Breast epithelium (tissue), 3 donors: Measurements from ENCODE around the gene ACVR1.

Experiments used
- POLR2AphosphoS5 ChIP-seq, 3 donors: sonication (generic); formaldehyde crosslinking; IDR thresholded peaks; one replicate each; pipeline ENCODE4 v1.6.1; 2017; ENCODE audit warnings: antibody characterized with exemption in 3 of 3
- TF ChIP-seq, protein P1 (sequence below), 3 donors: fragments of 450-650 bp; IDR thresholded peaks; one replicate each; pipeline ENCODE4 v1.5.1; 2016 to 2017; ENCODE audit warnings: antibody characterized with exemption in 3 of 3, mild to moderate bottlenecking in 3 of 3, moderate library complexity in 3 of 3

GRCh38 chr2:157853820-157854219, 22.3 kb downstream of the ACVR1 start:
- no peak for TF ChIP-seq POLR2AphosphoS5 (IDR thresholded peaks at IDR 0.05)
- TF ChIP-seq, protein P1, sequence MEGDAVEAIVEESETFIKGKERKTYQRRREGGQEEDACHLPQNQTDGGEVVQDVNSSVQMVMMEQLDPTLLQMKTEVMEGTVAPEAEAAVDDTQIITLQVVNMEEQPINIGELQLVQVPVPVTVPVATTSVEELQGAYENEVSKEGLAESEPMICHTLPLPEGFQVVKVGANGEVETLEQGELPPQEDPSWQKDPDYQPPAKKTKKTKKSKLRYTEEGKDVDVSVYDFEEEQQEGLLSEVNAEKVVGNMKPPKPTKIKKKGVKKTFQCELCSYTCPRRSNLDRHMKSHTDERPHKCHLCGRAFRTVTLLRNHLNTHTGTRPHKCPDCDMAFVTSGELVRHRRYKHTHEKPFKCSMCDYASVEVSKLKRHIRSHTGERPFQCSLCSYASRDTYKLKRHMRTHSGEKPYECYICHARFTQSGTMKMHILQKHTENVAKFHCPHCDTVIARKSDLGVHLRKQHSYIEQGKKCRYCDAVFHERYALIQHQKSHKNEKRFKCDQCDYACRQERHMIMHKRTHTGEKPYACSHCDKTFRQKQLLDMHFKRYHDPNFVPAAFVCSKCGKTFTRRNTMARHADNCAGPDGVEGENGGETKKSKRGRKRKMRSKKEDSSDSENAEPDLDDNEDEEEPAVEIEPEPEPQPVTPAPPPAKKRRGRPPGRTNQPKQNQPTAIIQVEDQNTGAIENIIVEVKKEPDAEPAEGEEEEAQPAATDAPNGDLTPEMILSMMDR (IDR thresholded peaks at IDR 0.05): no peak
